GM18499 (cell line): Measurements from ENCODE around the gene DPP6.

Experiments
- ATAC-seq: cut with Tn5 transposase; IDR thresholded peaks from one replicate; pipeline ENCODE4 v1.9.1; 2021; ENCODE audit warnings: moderate number of reproducible peaks; ENCODE audit not compliant: insufficient read depth, unreplicated experiment

DPP6 gene

GRCh38 chr7:154880513-154880912 is 828.3 kb downstream of the DPP6 start:
- ATAC-seq, result no peak

- no peak for ATAC-seq
These were observed 828.8 kb downstream of the DPP6 start for GRCh38 chr7:154881026-154881425.

GRCh38 chr7:154881526-154881925 is 829.3 kb downstream of the DPP6 start:
- ATAC-seq, result no peak

- ATAC-seq, result no peak
These were observed 830.8 kb downstream of the DPP6 start for GRCh38 chr7:154882931-154883474.

- no peak for ATAC-seq
These were observed 832.2 kb downstream of the DPP6 start for GRCh38 chr7:154884348-154884920.

- no peak for ATAC-seq
These were observed 834.4 kb downstream of the DPP6 start for GRCh38 chr7:154886591-154886990.

GRCh38 chr7:154888690-154889089 is 836.5 kb downstream of the DPP6 start:
- ATAC-seq, result no peak

- ATAC-seq, result no peak
These were observed 840.3 kb downstream of the DPP6 start for GRCh38 chr7:154892459-154892858.

GRCh38 chr7:154896076-154896475 is 843.9 kb downstream of the DPP6 start:
- no peak for ATAC-seq

- ATAC-seq, result no peak
These were observed 847.0 kb downstream of the DPP6 start for GRCh38 chr7:154898973-154899855.

GRCh38 chr7:154899862-154900261 is 847.7 kb downstream of the DPP6 start:
- no peak for ATAC-seq

- ATAC-seq, result no peak
These were observed 850.4 kb downstream of the DPP6 start for GRCh38 chr7:154902600-154903082.

GRCh38 chr7:154903083-154903731 is 851.0 kb downstream of the DPP6 start:
- ATAC-seq, result no peak

- ATAC-seq, result no peak
These were observed 852.9 kb downstream of the DPP6 start for GRCh38 chr7:154905146-154905545.

GRCh38 chr7:154905615-154906014 is 853.4 kb downstream of the DPP6 start:
- ATAC-seq, result no peak

GRCh38 chr7:154906201-154906600 is 854.0 kb downstream of the DPP6 start:
- ATAC-seq, result no peak

- ATAC-seq, result no peak
These were observed 854.6 kb downstream of the DPP6 start for GRCh38 chr7:154906736-154907355.

- no peak for ATAC-seq
These were observed 855.7 kb downstream of the DPP6 start for GRCh38 chr7:154907651-154908620.
